Measurements from ENCODE around the gene NKD2. TPM values are rescaled to one million over a fixed set of nuclear protein-coding genes. Genes with fewer than 3 reads are reported as not detected.

NKD2 gene
- total and polyA plus RNA-seq, 11 donors = 0.56 to 6.6 (median 2.3) TPM

- H3K9me3 ChIP-seq = peaks cover 0 to 16% (median 0%) of the 10 kb centered on the region in 12 donors
- no peaks in the 10 kb centered on the region for H3K36me3 ChIP-seq
- H3K27me3 ChIP-seq = no peaks in the 10 kb centered on the region
- WGBS, 4 donors = 90 to 96% (median 95%) methylated on average over 6 to 7 of the region's 7 CpGs
- no peak overlapping the region for H3K4me3 ChIP-seq
- ATAC-seq (peak in 1 of 4 donors; percentile 16), DNase-seq (peak in 1 of 5 donors; percentile 41)
- no peak overlapping the region for H3K27ac ChIP-seq
- TF ChIP-seq CTCF (IDR thresholded peaks at IDR 0.05) (no peak), POLR2A (IDR thresholded peaks at IDR 0.05) (no peak)
- peaks cover 0 to 16% (median 0%) of the 10 kb centered on the region in 12 donors for H3K4me1 ChIP-seq
- intact Hi-C loops (cut with DNase I) = no loop called here
Observed at GRCh38 chr5:983238-983524, 25.4 kb upstream of the NKD2 start.

- no peak for ATAC-seq
- H3K9me3 ChIP-seq = peaks cover 0 to 16% (median 0%) of the 10 kb centered on the region in 12 donors
- TF ChIP-seq CTCF (IDR thresholded peaks at IDR 0.05) (no peak), POLR2A (IDR thresholded peaks at IDR 0.05) (no peak)
- H3K27ac ChIP-seq = no peak overlapping the region
- intact Hi-C loops (cut with DNase I) = no loop called here
- no peak for DNase-seq
- H3K4me3 ChIP-seq = no peak overlapping the region
- H3K27me3 ChIP-seq = no peaks in the 10 kb centered on the region
- H3K36me3 ChIP-seq = no peaks in the 10 kb centered on the region
- H3K4me1 ChIP-seq = peaks cover 0 to 13% (median 0%) of the 10 kb centered on the region in 12 donors
Observed at GRCh38 chr5:983568-983967, 25.0 kb upstream of the NKD2 start.

GRCh38 chr5:984774-985173 lies 23.8 kb upstream of the NKD2 start:
- Histone ChIP-seq H3K4me1 (peaks cover 0 to 16% (median 3%) of the 10 kb centered on the region in 12 donors), H3K36me3 (no peaks in the 10 kb centered on the region), H3K27me3 (no peaks in the 10 kb centered on the region), H3K9me3 (peaks cover 0 to 16% (median 0%) of the 10 kb centered on the region in 12 donors), H3K4me3 (no peak overlapping the region), H3K27ac (no peak overlapping the region)
- WGBS, 4 donors = 91 to 94% (median 93%) methylated on average over 3 of the region's 3 CpGs
- ATAC-seq (no peak), DNase-seq (no peak)
- TF ChIP-seq POLR2A (IDR thresholded peaks at IDR 0.05) = no peak
- TF ChIP-seq CTCF (IDR thresholded peaks at IDR 0.05) = no peak
- intact Hi-C loops (cut with DNase I) = no loop called here

GRCh38 chr5:987761-988160 lies 20.8 kb upstream of the NKD2 start:
- 44 to 94% (median 72%) methylated on average over 2 of the region's 2 CpGs for WGBS, 4 donors
- ATAC-seq (no peak), DNase-seq (no peak)
- H3K9me3 ChIP-seq = peaks cover 0 to 16% (median 0%) of the 10 kb centered on the region in 12 donors
- intact Hi-C loops (cut with DNase I) = no loop called here
- no peak overlapping the region for H3K27ac ChIP-seq
- no peak overlapping the region for H3K4me3 ChIP-seq
- H3K36me3 ChIP-seq = no peaks in the 10 kb centered on the region
- H3K27me3 ChIP-seq = no peaks in the 10 kb centered on the region
- peaks cover 0 to 34% (median 16%) of the 10 kb centered on the region in 12 donors for H3K4me1 ChIP-seq
- TF ChIP-seq POLR2A (IDR thresholded peaks at IDR 0.05) = no peak
- TF ChIP-seq CTCF (IDR thresholded peaks at IDR 0.05) = no peak
